H54 (cell line): Measurements from ENCODE around the gene RNASE8.
"Not testable (repeated sequence)": the region's sequence is repeated elsewhere in the genome, so short reads cannot be mapped to it uniquely, and the experiment has no call there.

ENCODE experiments used
- DNase-seq: peaks from one replicate; pipeline ENCODE4 v3.0.0; 2011; ENCODE audit warnings: low spot score, mixed read lengths; ENCODE audit not compliant: insufficient read length
- FAIRE-seq: peaks from 3 replicates; lab custom pipeline; 2011; peaks lifted over from hg19 to GRCh38; lab: Jason Lieb, UNC
- POLR2A ChIP-seq: IDR thresholded peaks from 2 replicates; pipeline ENCODE4 v1.6.1; 2011; ENCODE audit warnings: low read depth, mild to moderate bottlenecking, low read length

RNASE8 gene

GRCh38 chr14:21038441-21039422 is 18.9 kb upstream of the RNASE8 start:
- FAIRE-seq (no peak), DNase-seq (no peak)
- no peak for TF ChIP-seq POLR2A

GRCh38 chr14:21039585-21040369 is 17.8 kb upstream of the RNASE8 start:
- FAIRE-seq, result no peak
- DNase-seq, result no peak
- TF ChIP-seq POLR2A, result no peak

- no peak for TF ChIP-seq POLR2A
- DNase-seq, result no peak
- FAIRE-seq, result no peak
These were observed 17.2 kb upstream of the RNASE8 start for GRCh38 chr14:21040370-21040925.

- not testable (repeated sequence) for DNase-seq, FAIRE-seq
These were observed 16.7 kb upstream of the RNASE8 start for GRCh38 chr14:21040941-21041340.

- FAIRE-seq, result no peak
These were observed 15.8 kb upstream of the RNASE8 start, which contains the start of gene RNASE7 for GRCh38 chr14:21041676-21042433. TSS of gene RNASE7 (plus strand) at chr14:21042362. CDS start at chr14:21042993, 631 bp downstream.

GRCh38 chr14:21042918-21043317 is 14.7 kb upstream of the RNASE8 start:
- no peak for TF ChIP-seq POLR2A
- FAIRE-seq, result no peak
- no peak for DNase-seq

More at GRCh38 chr14:21041676-21042433, 15.8 kb upstream of the RNASE8 start, which contains the start of gene RNASE7:
- TF ChIP-seq POLR2A, result no peak
- no peak for DNase-seq

- no peak for TF ChIP-seq POLR2A
- FAIRE-seq (no peak), DNase-seq (no peak)
These were observed 14.1 kb upstream of the RNASE8 start for GRCh38 chr14:21043387-21043973.

- no peak for TF ChIP-seq POLR2A
- no peak for DNase-seq
- FAIRE-seq, result no peak
These were observed 13.5 kb upstream of the RNASE8 start for GRCh38 chr14:21043974-21044618.

- DNase-seq (no peak), FAIRE-seq (no peak)
- no peak for TF ChIP-seq POLR2A
These were observed 10.2 kb upstream of the RNASE8 start for GRCh38 chr14:21047378-21047781.

- DNase-seq (no peak), FAIRE-seq (no peak)
- no peak for TF ChIP-seq POLR2A
These were observed 9.0 kb upstream of the RNASE8 start for GRCh38 chr14:21048638-21049037.

- FAIRE-seq (no peak), DNase-seq (no peak)
- TF ChIP-seq POLR2A, result no peak
These were observed 8.3 kb upstream of the RNASE8 start for GRCh38 chr14:21049271-21049673.

GRCh38 chr14:21050597-21050996 is 7.0 kb upstream of the RNASE8 start:
- FAIRE-seq, result no peak
- DNase-seq, result no peak
- no peak for TF ChIP-seq POLR2A
